GM23248 (cell line): Measurements from ENCODE around the gene DNAH11. TPM values are rescaled to one million over a fixed set of nuclear protein-coding genes. Genes with fewer than 3 reads are reported as not detected.

Source experiments
- DNase-seq: peaks from one replicate; pipeline ENCODE4 v3.0.0-alpha.2; 2015
- H2AFZ ChIP-seq: fragments of 200-600 bp; sonication (generic); 2 replicates; pipeline ENCODE4 v1.6.1; 2016; ENCODE audit warnings: antibody characterized with exemption
- H3F3A ChIP-seq: fragments of 200-600 bp; sonication (generic); 2 replicates; pipeline ENCODE4 v1.6.1; 2016; ENCODE audit warnings: mild to moderate bottlenecking, antibody characterized with exemption, mixed run types; ENCODE audit not compliant: insufficient read depth
- H3K27ac ChIP-seq: fragments of 200-600 bp; sonication (generic); 2 replicates; pipeline ENCODE4 v1.5.1; 2016; ENCODE audit warnings: mild to moderate bottlenecking
- H3K27me3 ChIP-seq: fragments of 200-600 bp; sonication (generic); replicated peaks from 2 replicates; pipeline ENCODE4 v1.6.1; 2016; ENCODE audit warnings: mild to moderate bottlenecking; ENCODE audit not compliant: insufficient read depth
- H3K36me3 ChIP-seq: fragments of 200-600 bp; sonication (generic); 2 replicates; pipeline ENCODE4 v1.6.1; 2016; ENCODE audit warnings: low read depth, mild to moderate bottlenecking
- H3K4me1 ChIP-seq: fragments of 200-600 bp; sonication (generic); 2 replicates; pipeline ENCODE4 v1.6.1; 2016; ENCODE audit warnings: mild to moderate bottlenecking; ENCODE audit not compliant: insufficient read depth
- H3K4me2 ChIP-seq: fragments of 200-600 bp; sonication (generic); one replicate; pipeline ENCODE4 v1.6.1; 2016; ENCODE audit warnings: mild to moderate bottlenecking; ENCODE audit not compliant: unreplicated experiment
- H3K4me3 ChIP-seq: fragments of 200-600 bp; sonication (generic); 2 replicates; pipeline ENCODE4 v1.5.1; 2016; ENCODE audit warnings: mild to moderate bottlenecking
- H3K79me2 ChIP-seq: fragments of 200-600 bp; sonication (generic); 2 replicates; pipeline ENCODE4 v1.6.1; 2016; ENCODE audit warnings: mild to moderate bottlenecking; ENCODE audit not compliant: insufficient read depth
- H3K9ac ChIP-seq: fragments of 200-600 bp; sonication (generic); 2 replicates; pipeline ENCODE4 v1.6.1; 2016; ENCODE audit warnings: mild to moderate bottlenecking
- H3K9me2 ChIP-seq: fragments of 200-600 bp; sonication (generic); 2 replicates; pipeline ENCODE4 v1.6.1; 2016; ENCODE audit warnings: mixed run types, mild to moderate bottlenecking, moderate library complexity; ENCODE audit not compliant: insufficient read depth
- H3K9me3 ChIP-seq: fragments of 200-600 bp; sonication (generic); one replicate; pipeline ENCODE4 v1.6.1; 2017; ENCODE audit warnings: low read depth
- H4K20me1 ChIP-seq: fragments of 200-600 bp; sonication (generic); 2 replicates; pipeline ENCODE4 v1.6.0; 2016; ENCODE audit not compliant: insufficient read depth
- EZH2 ChIP-seq: fragments of 200-600 bp; sonication (generic); IDR thresholded peaks from 2 replicates; pipeline ENCODE4 v1.6.1; 2018; ENCODE audit warnings: antibody characterized with exemption, mild to moderate bottlenecking; ENCODE audit not compliant: insufficient read depth, poor library complexity, severe bottlenecking
- EZH2phosphoT487 ChIP-seq: fragments of 200-600 bp; sonication (generic); IDR thresholded peaks from 2 replicates; pipeline ENCODE4 v1.6.1; 2018; ENCODE audit warnings: antibody characterized with exemption, moderate library complexity, mild to moderate bottlenecking, low read depth; ENCODE audit not compliant: insufficient read depth
- WGBS, 2 experiments: methylation state at CpG; one replicate each; pipeline ENCODE4 v1.1.6; 2015 to 2017; ENCODE audit warnings: low lambda C conversion rate in 2 of 2, low coverage in 1 of 2; ENCODE audit errors: missing lambda C conversion rate in 2 of 2; 5-methylcytosine and 5-hydroxymethylcytosine counted together
- in situ Hi-C: fragments of 300-500 bp; cut with MboI; formaldehyde crosslinking; loops from 2 replicates; pipeline ENCODE4 v1.15.0; 2020
- polyA plus RNA-seq: library from polyadenylated mRNA; unstranded; fragments of >200 nt; fragmentation: Nextera tagmentation; extraction: Ambion mirVana; gene quantifications from 2 replicates; pipeline ENCODE4 v1.2.1, GENCODE V29; 2016
- total RNA-seq: library from RNA; depleted of rRNA; stranded (reverse); fragments of >200 nt; shearing (Covaris generic); gene quantifications from 2 replicates; pipeline ENCODE4 v1.2.3, GENCODE V29; 2014

DNAH11 gene
- total and polyA plus RNA-seq, 2 experiments from 2014 or later, result 0.91 to 3.1 TPM

- Histone ChIP-seq H3K27ac (peak overlapping the region; percentile 35), H3K9me2 (no peaks in the 10 kb centered on the region), H3K4me2 (peak overlapping the region; percentile 50), H3F3A (peaks cover 9% of the 10 kb centered on the region; the same call in 1 of the 2 replicates), H3K36me3 (no peaks in the 10 kb centered on the region), H3K9ac (no peak overlapping the region), H3K9me3 (no peaks in the 10 kb centered on the region), H3K4me1 (peaks cover 23% of the 10 kb centered on the region), H3K27me3 (peaks cover 4% of the 10 kb centered on the region; the same call in 1 of the 2 replicates), H4K20me1 (no peaks in the 10 kb centered on the region), H3K4me3 (no peak overlapping the region), H3K79me2 (no peaks in the 10 kb centered on the region), H2AFZ (no peak overlapping the region)
- in situ Hi-C loops, result no loop called here
- WGBS, 2 experiments, result 24 to 44% methylated on average over 3 of the region's 3 CpGs
- no peak for TF ChIP-seq EZH2
- TF ChIP-seq EZH2phosphoT487, result no peak
- DNase-seq, result no peak
Observed at GRCh38 chr7:21617513-21617912, 74.7 kb downstream of the DNAH11 start.

GRCh38 chr7:21617916-21618390 is 75.1 kb downstream of the DNAH11 start:
- H3K27ac ChIP-seq, result peak overlapping the region; percentile 35; the same call in 1 of the 2 replicates
- H3K36me3 ChIP-seq, result no peaks in the 10 kb centered on the region
- no peak overlapping the region for H2AFZ ChIP-seq
- H3F3A ChIP-seq, result peaks cover 9% of the 10 kb centered on the region; the same call in 1 of the 2 replicates
- peak overlapping the region; percentile 46 for H3K4me2 ChIP-seq
- in situ Hi-C loops, result no loop called here
- no peak overlapping the region for H3K9ac ChIP-seq
- no peak overlapping the region for H3K4me3 ChIP-seq
- peaks cover 23% of the 10 kb centered on the region for H3K4me1 ChIP-seq
- H4K20me1 ChIP-seq, result no peaks in the 10 kb centered on the region
- no peaks in the 10 kb centered on the region for H3K9me2 ChIP-seq
- TF ChIP-seq EZH2phosphoT487 (no peak), EZH2 (no peak)
- WGBS, 2 experiments, result 29 to 30% methylated on average over 6 of the region's 6 CpGs
- H3K9me3 ChIP-seq, result no peaks in the 10 kb centered on the region
- peak; percentile 90 for DNase-seq
- H3K79me2 ChIP-seq, result no peaks in the 10 kb centered on the region
- H3K27me3 ChIP-seq, result peaks cover 4% of the 10 kb centered on the region; the same call in 1 of the 2 replicates

- Histone ChIP-seq H3K9ac (no peak overlapping the region), H3K27ac (no peak overlapping the region), H3K4me2 (no peak overlapping the region)
Observed at GRCh38 chr7:21618706-21619105, 75.9 kb downstream of the DNAH11 start.

DNA sequence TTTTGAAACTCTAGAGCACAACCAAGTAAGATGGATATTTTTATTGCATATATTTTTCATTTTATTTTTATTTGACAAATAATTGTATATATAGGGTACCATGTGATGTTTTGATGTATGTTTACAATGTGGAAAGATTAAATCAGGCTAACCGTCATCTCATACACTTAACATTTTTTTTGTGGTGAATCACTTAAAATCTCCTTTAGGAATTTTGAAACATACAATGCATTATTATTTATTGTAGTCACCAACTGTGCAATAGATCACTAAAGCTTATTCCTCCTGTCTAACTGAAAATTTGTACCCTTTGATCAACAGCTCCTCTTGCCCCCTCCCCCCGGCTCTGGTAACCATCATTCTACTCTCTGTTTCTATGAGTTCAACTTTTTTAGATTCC is 77.2 kb downstream of the DNAH11 start:
- no peak overlapping the region for H3K4me2 ChIP-seq
- H4K20me1 ChIP-seq, result no peaks in the 10 kb centered on the region
- no peaks in the 10 kb centered on the region for H3K36me3 ChIP-seq
- no peak overlapping the region for H2AFZ ChIP-seq
- no peaks in the 10 kb centered on the region for H3K27me3 ChIP-seq
- DNase-seq, result no peak
- in situ Hi-C loops, result no loop called here
- H3K79me2 ChIP-seq, result no peaks in the 10 kb centered on the region
- no peaks in the 10 kb centered on the region for H3K9me2 ChIP-seq
- no peak overlapping the region for H3K9ac ChIP-seq
- WGBS, 2 experiments, result 58 to 63% methylated on average over 2 of the region's 2 CpGs
- TF ChIP-seq EZH2, result no peak
- H3K9me3 ChIP-seq, result no peaks in the 10 kb centered on the region
- H3F3A ChIP-seq, result peaks cover 9% of the 10 kb centered on the region; the same call in 1 of the 2 replicates
- H3K4me3 ChIP-seq, result no peak overlapping the region
- peaks cover 23% of the 10 kb centered on the region for H3K4me1 ChIP-seq
- no peak overlapping the region for H3K27ac ChIP-seq

More at GRCh38 chr7:21618706-21619105, 75.9 kb downstream of the DNAH11 start:
- Histone ChIP-seq H3K4me1 (peaks cover 23% of the 10 kb centered on the region), H3K9me2 (no peaks in the 10 kb centered on the region), H3K79me2 (no peaks in the 10 kb centered on the region), H4K20me1 (no peaks in the 10 kb centered on the region), H3F3A (peaks cover 9% of the 10 kb centered on the region; the same call in 1 of the 2 replicates), H3K36me3 (no peaks in the 10 kb centered on the region), H3K27me3 (peaks cover 4% of the 10 kb centered on the region; the same call in 1 of the 2 replicates), H3K4me3 (no peak overlapping the region), H2AFZ (no peak overlapping the region), H3K9me3 (no peaks in the 10 kb centered on the region)
- no peak for TF ChIP-seq EZH2phosphoT487
- TF ChIP-seq EZH2, result no peak
- 42 to 48% methylated on average over 8 of the region's 8 CpGs for WGBS, 2 experiments
- in situ Hi-C loops, result no loop called here
- DNase-seq, result no peak

DNA sequence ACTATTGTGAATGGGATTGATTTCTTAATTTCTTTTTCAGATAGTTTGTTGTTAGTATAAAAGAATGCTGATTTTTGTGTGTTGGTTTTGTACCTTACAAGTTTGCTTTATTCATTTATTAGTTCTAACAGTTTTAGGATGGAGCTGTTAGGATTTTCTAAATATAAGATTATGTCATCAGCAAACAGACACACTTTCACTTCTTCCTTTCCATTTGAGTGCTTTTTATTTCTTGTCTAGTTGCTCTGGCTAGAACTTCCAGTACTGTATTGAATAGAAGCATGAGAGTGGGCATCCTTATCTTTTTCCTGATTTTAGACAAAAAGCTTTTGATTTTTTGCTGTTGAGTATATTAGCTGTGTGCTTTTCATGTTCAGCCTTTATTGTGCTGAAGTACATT is 81.5 kb downstream of the DNAH11 start:
- no peak overlapping the region for H3K4me2 ChIP-seq
- H3K36me3 ChIP-seq, result no peaks in the 10 kb centered on the region
- no peaks in the 10 kb centered on the region for H3K27me3 ChIP-seq
- no peak overlapping the region for H2AFZ ChIP-seq
- no peak for DNase-seq
- no peak overlapping the region for H3K4me3 ChIP-seq
- TF ChIP-seq EZH2, result no peak
- no peak for TF ChIP-seq EZH2phosphoT487
- no peaks in the 10 kb centered on the region for H3F3A ChIP-seq
- H3K9ac ChIP-seq, result no peak overlapping the region
- H3K9me2 ChIP-seq, result no peaks in the 10 kb centered on the region
- in situ Hi-C loops, result no loop called here
- no peaks in the 10 kb centered on the region for H3K9me3 ChIP-seq
- no peaks in the 10 kb centered on the region for H3K4me1 ChIP-seq
- no peak overlapping the region for H3K27ac ChIP-seq
- H4K20me1 ChIP-seq, result no peaks in the 10 kb centered on the region
- H3K79me2 ChIP-seq, result no peaks in the 10 kb centered on the region
